ENCODE measurements around the gene SERPINH1.

The SERPINH1 gene

GRCh38 chr11:75602951-75603350 is 40.9 kb downstream of the SERPINH1 start:
- DNase-seq: no peak

- DNase-seq: no peak
These were observed 42.0 kb downstream of the SERPINH1 start for GRCh38 chr11:75603791-75604736.

- DNase-seq: no peak
These were observed 44.0 kb downstream of the SERPINH1 start for GRCh38 chr11:75606099-75606498.

GRCh38 chr11:75611823-75612222 is 49.8 kb downstream of the SERPINH1 start:
- no peak for DNase-seq

GRCh38 chr11:75615751-75616150 is 53.7 kb downstream of the SERPINH1 start:
- no peak for DNase-seq

- no peak for DNase-seq
These were observed 54.2 kb downstream of the SERPINH1 start for GRCh38 chr11:75616281-75616680.

All from stimulated activated CD8-positive, alpha-beta memory T cell treated with anti-CD3 and anti-CD28 coated beads, Interleukin-4, amount 100 ng/mL, for 48 hours (primary cell).